ENCODE measurements around the gene FTO. TPM values are rescaled to one million over a fixed set of nuclear protein-coding genes. Genes with fewer than 3 reads are reported as not detected.

The FTO gene
- total RNA-seq, 1 experiment from 2014 or later, result 57.4 TPM

DNA sequence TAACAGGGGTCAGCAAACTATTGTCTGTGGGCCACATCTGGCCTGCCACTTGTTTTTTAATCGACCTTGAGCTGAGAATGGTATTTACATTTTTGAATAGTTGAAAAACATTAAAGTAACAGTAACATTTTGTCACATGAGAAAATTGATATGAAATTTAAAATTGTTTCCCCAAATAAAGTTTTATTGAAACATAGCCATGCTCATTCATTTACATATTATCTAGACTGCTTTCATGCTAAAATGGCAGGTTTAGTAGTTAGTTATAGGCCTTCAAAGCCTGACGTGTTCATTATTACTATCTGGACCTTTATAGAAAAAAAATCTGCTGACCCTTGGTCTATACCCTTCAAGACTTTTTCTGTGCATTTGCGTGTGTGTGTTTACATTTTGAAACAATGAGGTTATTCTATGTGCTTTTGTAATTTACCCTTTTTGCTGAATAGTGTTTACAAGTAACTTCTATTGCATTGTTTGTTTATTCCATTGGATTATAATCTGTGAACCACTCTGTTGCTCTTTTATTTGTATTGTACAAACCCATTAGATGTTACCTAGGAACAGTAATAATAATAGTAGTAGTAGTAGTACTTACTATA lies 37.1 kb downstream of the FTO start:
- ChIA-PET CTCF (interaction anchor here (0.9 to 4.9 kb wide), 3 partner anchors 13 to 898 kb away, joined by 3 to 53 read pairs (median 3); partner anchors contain the start of gene FTO), POLR2A (no interaction called here)
- DNase-seq (ENCODE audit: low spot score) (no peak), ATAC-seq (no peak)
- H3K4me3 Mint-ChIP-seq, result no peak overlapping the region
- no peaks in the 10 kb centered on the region for H3K36me3 Mint-ChIP-seq
- H3K27me3 Mint-ChIP-seq (ENCODE audit: low read depth), result no peaks in the 10 kb centered on the region
- TF ChIP-seq, protein P1, sequence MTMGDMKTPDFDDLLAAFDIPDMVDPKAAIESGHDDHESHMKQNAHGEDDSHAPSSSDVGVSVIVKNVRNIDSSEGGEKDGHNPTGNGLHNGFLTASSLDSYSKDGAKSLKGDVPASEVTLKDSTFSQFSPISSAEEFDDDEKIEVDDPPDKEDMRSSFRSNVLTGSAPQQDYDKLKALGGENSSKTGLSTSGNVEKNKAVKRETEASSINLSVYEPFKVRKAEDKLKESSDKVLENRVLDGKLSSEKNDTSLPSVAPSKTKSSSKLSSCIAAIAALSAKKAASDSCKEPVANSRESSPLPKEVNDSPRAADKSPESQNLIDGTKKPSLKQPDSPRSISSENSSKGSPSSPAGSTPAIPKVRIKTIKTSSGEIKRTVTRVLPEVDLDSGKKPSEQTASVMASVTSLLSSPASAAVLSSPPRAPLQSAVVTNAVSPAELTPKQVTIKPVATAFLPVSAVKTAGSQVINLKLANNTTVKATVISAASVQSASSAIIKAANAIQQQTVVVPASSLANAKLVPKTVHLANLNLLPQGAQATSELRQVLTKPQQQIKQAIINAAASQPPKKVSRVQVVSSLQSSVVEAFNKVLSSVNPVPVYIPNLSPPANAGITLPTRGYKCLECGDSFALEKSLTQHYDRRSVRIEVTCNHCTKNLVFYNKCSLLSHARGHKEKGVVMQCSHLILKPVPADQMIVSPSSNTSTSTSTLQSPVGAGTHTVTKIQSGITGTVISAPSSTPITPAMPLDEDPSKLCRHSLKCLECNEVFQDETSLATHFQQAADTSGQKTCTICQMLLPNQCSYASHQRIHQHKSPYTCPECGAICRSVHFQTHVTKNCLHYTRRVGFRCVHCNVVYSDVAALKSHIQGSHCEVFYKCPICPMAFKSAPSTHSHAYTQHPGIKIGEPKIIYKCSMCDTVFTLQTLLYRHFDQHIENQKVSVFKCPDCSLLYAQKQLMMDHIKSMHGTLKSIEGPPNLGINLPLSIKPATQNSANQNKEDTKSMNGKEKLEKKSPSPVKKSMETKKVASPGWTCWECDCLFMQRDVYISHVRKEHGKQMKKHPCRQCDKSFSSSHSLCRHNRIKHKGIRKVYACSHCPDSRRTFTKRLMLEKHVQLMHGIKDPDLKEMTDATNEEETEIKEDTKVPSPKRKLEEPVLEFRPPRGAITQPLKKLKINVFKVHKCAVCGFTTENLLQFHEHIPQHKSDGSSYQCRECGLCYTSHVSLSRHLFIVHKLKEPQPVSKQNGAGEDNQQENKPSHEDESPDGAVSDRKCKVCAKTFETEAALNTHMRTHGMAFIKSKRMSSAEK (CRISPR knock-in tag; IDR thresholded peaks at IDR 0.05; ENCODE audit: borderline replicate concordance), result no peak
- TF ChIP-seq MYBL2 (CRISPR knock-in tag; IDR thresholded peaks at IDR 0.05) (no peak), ZNF317 (CRISPR knock-in tag; IDR thresholded peaks at IDR 0.05; ENCODE audit: borderline replicate concordance, low read depth) (no peak), NR1H2 (CRISPR knock-in tag; IDR thresholded peaks at IDR 0.05) (no peak), NFE2L1 (CRISPR knock-in tag; IDR thresholded peaks at IDR 0.05) (no peak), ZNF219 (CRISPR knock-in tag; IDR thresholded peaks at IDR 0.05; ENCODE audit: borderline replicate concordance) (no peak), HMGA2 (CRISPR knock-in tag; IDR thresholded peaks at IDR 0.05) (no peak), ZNF416 (CRISPR knock-in tag; IDR thresholded peaks at IDR 0.05) (no peak), CBFB (CRISPR knock-in tag; IDR thresholded peaks at IDR 0.05; ENCODE audit: low read depth) (no peak), SMAD4 (CRISPR knock-in tag; IDR thresholded peaks at IDR 0.05) (no peak), MXD4 (CRISPR knock-in tag; IDR thresholded peaks at IDR 0.05; ENCODE audit: borderline replicate concordance) (no peak), ZNF396 (CRISPR knock-in tag; IDR thresholded peaks at IDR 0.05; ENCODE audit: borderline replicate concordance) (no peak), ATF1 (CRISPR knock-in tag; IDR thresholded peaks at IDR 0.05) (no peak), ZNF138 (CRISPR knock-in tag; conservative IDR thresholded peaks at IDR 0.05) (no peak)
- TF ChIP-seq, protein P2, sequence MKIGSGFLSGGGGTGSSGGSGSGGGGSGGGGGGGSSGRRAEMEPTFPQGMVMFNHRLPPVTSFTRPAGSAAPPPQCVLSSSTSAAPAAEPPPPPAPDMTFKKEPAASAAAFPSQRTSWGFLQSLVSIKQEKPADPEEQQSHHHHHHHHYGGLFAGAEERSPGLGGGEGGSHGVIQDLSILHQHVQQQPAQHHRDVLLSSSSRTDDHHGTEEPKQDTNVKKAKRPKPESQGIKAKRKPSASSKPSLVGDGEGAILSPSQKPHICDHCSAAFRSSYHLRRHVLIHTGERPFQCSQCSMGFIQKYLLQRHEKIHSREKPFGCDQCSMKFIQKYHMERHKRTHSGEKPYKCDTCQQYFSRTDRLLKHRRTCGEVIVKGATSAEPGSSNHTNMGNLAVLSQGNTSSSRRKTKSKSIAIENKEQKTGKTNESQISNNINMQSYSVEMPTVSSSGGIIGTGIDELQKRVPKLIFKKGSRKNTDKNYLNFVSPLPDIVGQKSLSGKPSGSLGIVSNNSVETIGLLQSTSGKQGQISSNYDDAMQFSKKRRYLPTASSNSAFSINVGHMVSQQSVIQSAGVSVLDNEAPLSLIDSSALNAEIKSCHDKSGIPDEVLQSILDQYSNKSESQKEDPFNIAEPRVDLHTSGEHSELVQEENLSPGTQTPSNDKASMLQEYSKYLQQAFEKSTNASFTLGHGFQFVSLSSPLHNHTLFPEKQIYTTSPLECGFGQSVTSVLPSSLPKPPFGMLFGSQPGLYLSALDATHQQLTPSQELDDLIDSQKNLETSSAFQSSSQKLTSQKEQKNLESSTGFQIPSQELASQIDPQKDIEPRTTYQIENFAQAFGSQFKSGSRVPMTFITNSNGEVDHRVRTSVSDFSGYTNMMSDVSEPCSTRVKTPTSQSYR (CRISPR knock-in tag; IDR thresholded peaks at IDR 0.05), result no peak
- TF ChIP-seq, protein P3, sequence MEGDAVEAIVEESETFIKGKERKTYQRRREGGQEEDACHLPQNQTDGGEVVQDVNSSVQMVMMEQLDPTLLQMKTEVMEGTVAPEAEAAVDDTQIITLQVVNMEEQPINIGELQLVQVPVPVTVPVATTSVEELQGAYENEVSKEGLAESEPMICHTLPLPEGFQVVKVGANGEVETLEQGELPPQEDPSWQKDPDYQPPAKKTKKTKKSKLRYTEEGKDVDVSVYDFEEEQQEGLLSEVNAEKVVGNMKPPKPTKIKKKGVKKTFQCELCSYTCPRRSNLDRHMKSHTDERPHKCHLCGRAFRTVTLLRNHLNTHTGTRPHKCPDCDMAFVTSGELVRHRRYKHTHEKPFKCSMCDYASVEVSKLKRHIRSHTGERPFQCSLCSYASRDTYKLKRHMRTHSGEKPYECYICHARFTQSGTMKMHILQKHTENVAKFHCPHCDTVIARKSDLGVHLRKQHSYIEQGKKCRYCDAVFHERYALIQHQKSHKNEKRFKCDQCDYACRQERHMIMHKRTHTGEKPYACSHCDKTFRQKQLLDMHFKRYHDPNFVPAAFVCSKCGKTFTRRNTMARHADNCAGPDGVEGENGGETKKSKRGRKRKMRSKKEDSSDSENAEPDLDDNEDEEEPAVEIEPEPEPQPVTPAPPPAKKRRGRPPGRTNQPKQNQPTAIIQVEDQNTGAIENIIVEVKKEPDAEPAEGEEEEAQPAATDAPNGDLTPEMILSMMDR (IDR thresholded peaks at IDR 0.05), result no peak
- TF ChIP-seq, protein P4, sequence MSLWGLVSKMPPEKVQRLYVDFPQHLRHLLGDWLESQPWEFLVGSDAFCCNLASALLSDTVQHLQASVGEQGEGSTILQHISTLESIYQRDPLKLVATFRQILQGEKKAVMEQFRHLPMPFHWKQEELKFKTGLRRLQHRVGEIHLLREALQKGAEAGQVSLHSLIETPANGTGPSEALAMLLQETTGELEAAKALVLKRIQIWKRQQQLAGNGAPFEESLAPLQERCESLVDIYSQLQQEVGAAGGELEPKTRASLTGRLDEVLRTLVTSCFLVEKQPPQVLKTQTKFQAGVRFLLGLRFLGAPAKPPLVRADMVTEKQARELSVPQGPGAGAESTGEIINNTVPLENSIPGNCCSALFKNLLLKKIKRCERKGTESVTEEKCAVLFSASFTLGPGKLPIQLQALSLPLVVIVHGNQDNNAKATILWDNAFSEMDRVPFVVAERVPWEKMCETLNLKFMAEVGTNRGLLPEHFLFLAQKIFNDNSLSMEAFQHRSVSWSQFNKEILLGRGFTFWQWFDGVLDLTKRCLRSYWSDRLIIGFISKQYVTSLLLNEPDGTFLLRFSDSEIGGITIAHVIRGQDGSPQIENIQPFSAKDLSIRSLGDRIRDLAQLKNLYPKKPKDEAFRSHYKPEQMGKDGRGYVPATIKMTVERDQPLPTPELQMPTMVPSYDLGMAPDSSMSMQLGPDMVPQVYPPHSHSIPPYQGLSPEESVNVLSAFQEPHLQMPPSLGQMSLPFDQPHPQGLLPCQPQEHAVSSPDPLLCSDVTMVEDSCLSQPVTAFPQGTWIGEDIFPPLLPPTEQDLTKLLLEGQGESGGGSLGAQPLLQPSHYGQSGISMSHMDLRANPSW (CRISPR knock-in tag; conservative IDR thresholded peaks at IDR 0.05; ENCODE audit: low read depth), result no peak
- TF ChIP-seq, protein P5, sequence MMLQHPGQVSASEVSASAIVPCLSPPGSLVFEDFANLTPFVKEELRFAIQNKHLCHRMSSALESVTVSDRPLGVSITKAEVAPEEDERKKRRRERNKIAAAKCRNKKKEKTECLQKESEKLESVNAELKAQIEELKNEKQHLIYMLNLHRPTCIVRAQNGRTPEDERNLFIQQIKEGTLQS (CRISPR knock-in tag; conservative IDR thresholded peaks at IDR 0.05), result no peak
- TF ChIP-seq, protein P6, sequence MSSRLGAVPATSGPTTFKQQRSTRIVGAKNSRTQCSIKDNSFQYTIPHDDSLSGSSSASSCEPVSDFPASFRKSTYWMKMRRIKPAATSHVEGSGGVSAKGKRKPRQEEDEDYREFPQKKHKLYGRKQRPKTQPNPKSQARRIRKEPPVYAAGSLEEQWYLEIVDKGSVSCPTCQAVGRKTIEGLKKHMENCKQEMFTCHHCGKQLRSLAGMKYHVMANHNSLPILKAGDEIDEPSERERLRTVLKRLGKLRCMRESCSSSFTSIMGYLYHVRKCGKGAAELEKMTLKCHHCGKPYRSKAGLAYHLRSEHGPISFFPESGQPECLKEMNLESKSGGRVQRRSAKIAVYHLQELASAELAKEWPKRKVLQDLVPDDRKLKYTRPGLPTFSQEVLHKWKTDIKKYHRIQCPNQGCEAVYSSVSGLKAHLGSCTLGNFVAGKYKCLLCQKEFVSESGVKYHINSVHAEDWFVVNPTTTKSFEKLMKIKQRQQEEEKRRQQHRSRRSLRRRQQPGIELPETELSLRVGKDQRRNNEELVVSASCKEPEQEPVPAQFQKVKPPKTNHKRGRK (CRISPR knock-in tag; IDR thresholded peaks at IDR 0.05; ENCODE audit: borderline replicate concordance), result no peak
- TF ChIP-seq, protein P7, sequence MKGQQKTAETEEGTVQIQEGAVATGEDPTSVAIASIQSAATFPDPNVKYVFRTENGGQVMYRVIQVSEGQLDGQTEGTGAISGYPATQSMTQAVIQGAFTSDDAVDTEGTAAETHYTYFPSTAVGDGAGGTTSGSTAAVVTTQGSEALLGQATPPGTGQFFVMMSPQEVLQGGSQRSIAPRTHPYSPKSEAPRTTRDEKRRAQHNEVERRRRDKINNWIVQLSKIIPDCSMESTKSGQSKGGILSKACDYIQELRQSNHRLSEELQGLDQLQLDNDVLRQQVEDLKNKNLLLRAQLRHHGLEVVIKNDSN (CRISPR knock-in tag; IDR thresholded peaks at IDR 0.05), result no peak
- no peaks in the 10 kb centered on the region for H3K9me3 Mint-ChIP-seq
- H3K27ac Mint-ChIP-seq, result no peak overlapping the region
- peaks cover 30% of the 10 kb centered on the region for H3K4me1 Mint-ChIP-seq
